ENCODE measurements around the gene HS6ST3. TPM values are rescaled to one million over a fixed set of nuclear protein-coding genes. Genes with fewer than 3 reads are reported as not detected.

Gene HS6ST3
- total and polyA plus RNA-seq, 9 of the 15 experiments (the other 6 are each of a cell fraction or from before 2014, with no cell fraction given): not detected

DNA sequence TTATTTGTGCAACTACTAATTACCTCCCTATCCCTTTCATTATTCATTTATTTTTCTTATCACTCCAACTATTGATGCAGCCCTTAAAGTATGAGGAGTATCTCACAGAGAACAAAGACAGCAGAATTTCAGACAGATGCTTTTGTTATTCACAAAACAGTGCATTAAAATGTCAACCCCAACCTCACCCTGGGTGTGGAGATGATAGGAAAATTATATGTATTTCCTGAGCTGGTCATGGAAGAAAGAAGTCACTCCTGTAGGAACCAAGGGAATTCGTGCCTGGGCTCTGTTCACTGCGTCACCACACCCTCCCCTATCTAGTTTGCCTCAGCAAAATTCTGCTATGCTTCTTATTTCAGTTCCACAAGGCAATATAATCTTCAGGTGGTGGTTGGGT is 588.9 kb downstream of the HS6ST3 start:
- DNase-seq (ENCODE audit: extremely low read depth in 1 of 4, low spot score in 3 of 4) (no peak), ATAC-seq (no peak), FAIRE-seq (no peak)
- BruUV-seq (replicated peaks): no TSS peak
- no peak overlapping the region for H2AFZ ChIP-seq (ENCODE audit: low read depth, low read length)
- in situ Hi-C loops (cut with MboI) (no loop called here), intact Hi-C loops (cut with micrococcal nuclease) (no loop called here)
- 0% methylated on average over 2 of the region's 2 CpGs for WGBS (ENCODE audit: insufficient coverage, low coverage, missing lambda C conversion rate)
- no peak overlapping the region for H3K9ac ChIP-seq (ENCODE audit: insufficient read depth in 1 of 2, low read depth in 2 of 2, low read length in 2 of 2)
- TF ChIP-seq, protein P1, sequence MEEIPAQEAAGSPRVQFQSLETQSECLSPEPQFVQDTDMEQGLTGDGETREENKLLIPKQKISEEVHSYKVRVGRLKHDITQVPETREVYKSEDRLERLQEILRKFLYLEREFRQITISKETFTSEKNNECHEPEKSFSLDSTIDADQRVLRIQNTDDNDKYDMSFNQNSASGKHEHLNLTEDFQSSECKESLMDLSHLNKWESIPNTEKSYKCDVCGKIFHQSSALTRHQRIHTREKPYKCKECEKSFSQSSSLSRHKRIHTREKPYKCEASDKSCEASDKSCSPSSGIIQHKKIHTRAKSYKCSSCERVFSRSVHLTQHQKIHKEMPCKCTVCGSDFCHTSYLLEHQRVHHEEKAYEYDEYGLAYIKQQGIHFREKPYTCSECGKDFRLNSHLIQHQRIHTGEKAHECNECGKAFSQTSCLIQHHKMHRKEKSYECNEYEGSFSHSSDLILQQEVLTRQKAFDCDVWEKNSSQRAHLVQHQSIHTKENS (CRISPR knock-in tag; IDR thresholded peaks at IDR 0.05): no peak
- TF ChIP-seq HDAC2 (IDR thresholded peaks at IDR 0.05): no peak
- no peak for TF ChIP-seq ZNF282 (CRISPR knock-in tag; IDR thresholded peaks at IDR 0.05)
- TF ChIP-seq, protein P2, sequence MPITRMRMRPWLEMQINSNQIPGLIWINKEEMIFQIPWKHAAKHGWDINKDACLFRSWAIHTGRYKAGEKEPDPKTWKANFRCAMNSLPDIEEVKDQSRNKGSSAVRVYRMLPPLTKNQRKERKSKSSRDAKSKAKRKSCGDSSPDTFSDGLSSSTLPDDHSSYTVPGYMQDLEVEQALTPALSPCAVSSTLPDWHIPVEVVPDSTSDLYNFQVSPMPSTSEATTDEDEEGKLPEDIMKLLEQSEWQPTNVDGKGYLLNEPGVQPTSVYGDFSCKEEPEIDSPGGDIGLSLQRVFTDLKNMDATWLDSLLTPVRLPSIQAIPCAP (CRISPR knock-in tag; IDR thresholded peaks at IDR 0.05; ENCODE audit: borderline replicate concordance): no peak
- no peak for TF ChIP-seq SP2 (IDR thresholded peaks at IDR 0.05; ENCODE audit: extremely low read depth, low read depth, low read length, poor library complexity, severe bottlenecking)
- no peak for TF ChIP-seq THAP7 (CRISPR knock-in tag; IDR thresholded peaks at IDR 0.05)
- TF ChIP-seq, protein P3, sequence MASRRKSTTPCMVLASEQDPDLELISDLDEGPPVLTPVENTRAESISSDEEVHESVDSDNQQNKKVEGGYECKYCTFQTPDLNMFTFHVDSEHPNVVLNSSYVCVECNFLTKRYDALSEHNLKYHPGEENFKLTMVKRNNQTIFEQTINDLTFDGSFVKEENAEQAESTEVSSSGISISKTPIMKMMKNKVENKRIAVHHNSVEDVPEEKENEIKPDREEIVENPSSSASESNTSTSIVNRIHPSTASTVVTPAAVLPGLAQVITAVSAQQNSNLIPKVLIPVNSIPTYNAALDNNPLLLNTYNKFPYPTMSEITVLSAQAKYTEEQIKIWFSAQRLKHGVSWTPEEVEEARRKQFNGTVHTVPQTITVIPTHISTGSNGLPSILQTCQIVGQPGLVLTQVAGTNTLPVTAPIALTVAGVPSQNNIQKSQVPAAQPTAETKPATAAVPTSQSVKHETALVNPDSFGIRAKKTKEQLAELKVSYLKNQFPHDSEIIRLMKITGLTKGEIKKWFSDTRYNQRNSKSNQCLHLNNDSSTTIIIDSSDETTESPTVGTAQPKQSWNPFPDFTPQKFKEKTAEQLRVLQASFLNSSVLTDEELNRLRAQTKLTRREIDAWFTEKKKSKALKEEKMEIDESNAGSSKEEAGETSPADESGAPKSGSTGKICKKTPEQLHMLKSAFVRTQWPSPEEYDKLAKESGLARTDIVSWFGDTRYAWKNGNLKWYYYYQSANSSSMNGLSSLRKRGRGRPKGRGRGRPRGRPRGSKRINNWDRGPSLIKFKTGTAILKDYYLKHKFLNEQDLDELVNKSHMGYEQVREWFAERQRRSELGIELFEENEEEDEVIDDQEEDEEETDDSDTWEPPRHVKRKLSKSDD (conservative IDR thresholded peaks at IDR 0.05; ENCODE audit: low read length): no peak
- no peak for TF ChIP-seq ZNF175 (CRISPR knock-in tag; IDR thresholded peaks at IDR 0.05; ENCODE audit: low read depth)
- no peak for TF ChIP-seq BCOR (IDR thresholded peaks at IDR 0.05)
- ChIA-PET CTCF (ENCODE audit: low intra/inter-chr PET ratio) (no interaction called here), POLR2A (no interaction called here)
- H3K4me1 ChIP-seq (replicated peaks in 1 of 2; ENCODE audit: control insufficient read depth in 2 of 2, insufficient read depth in 2 of 2, low read length in 2 of 2): no peaks in the 10 kb centered on the region
- no peaks in the 10 kb centered on the region for H4K20me1 ChIP-seq (replicated peaks; ENCODE audit: control insufficient read depth, insufficient read depth, low read length)
- H3K27ac ChIP-seq (ENCODE audit: extremely low read depth, low read depth, low read length): no peak overlapping the region
- H3K36me3 ChIP-seq (ENCODE audit: control insufficient read depth, insufficient read depth, low read length): no peaks in the 10 kb centered on the region
- no peaks in the 10 kb centered on the region for H3K9me1 ChIP-seq (ENCODE audit: control insufficient read depth, insufficient read depth, low read length)
- H3K4me3 ChIP-seq: no peak overlapping the region
- no peaks in the 10 kb centered on the region for H3K79me2 ChIP-seq (ENCODE audit: control insufficient read depth, insufficient read depth, low read length)
- no peaks in the 10 kb centered on the region for H3K9me3 ChIP-seq (replicated peaks; ENCODE audit: control insufficient read depth, insufficient read depth, low read depth, low read length)
- no peaks in the 10 kb centered on the region for H3K27me3 ChIP-seq (ENCODE audit: control insufficient read depth in 2 of 2, insufficient read depth in 2 of 2, low read length in 2 of 2)
- no peak overlapping the region for H3K4me2 ChIP-seq (ENCODE audit: insufficient read depth, low read length)
